K562 (cell line): ENCODE measurements around the gene SERTAD2.

ENCODE experiments used
- DNMT1 ChIP-seq: fragments of 450-650 bp; IDR thresholded peaks from 2 replicates; pipeline ENCODE4 v1.6.1; 2016; ENCODE audit warnings: antibody characterized with exemption, mild to moderate bottlenecking
- SMARCB1 ChIP-seq: IDR thresholded peaks from 2 replicates; pipeline ENCODE4 v1.6.1; 2011; ENCODE audit warnings: improper control_type of control experiment, low read depth; ENCODE audit not compliant: insufficient read length
- SP1 ChIP-seq: sonication (generic); formaldehyde crosslinking; IDR thresholded peaks from 2 replicates; pipeline ENCODE4 v1.8.1; 2022; ENCODE audit warnings: mild to moderate bottlenecking, missing genetic modification reagents
- SP2 ChIP-seq: IDR thresholded peaks from 2 replicates; pipeline ENCODE4 v1.6.1; 2011; ENCODE audit warnings: mild to moderate bottlenecking, low read depth, low read length, moderate library complexity; ENCODE audit not compliant: poor library complexity, severe bottlenecking; ENCODE audit errors: extremely low read depth
- ZNF644 ChIP-seq: fragments of 200-800 bp; sonication (Bioruptor generic); IDR thresholded peaks from 2 replicates; pipeline ENCODE4 v1.6.1; 2016; ENCODE audit warnings: low read depth, missing genetic modification characterization, missing compliant biosample characterization
- TF ChIP-seq, protein P1 (sequence below), 3 experiments: IDR thresholded peaks in 2 of 3; conservative IDR thresholded peaks in 1 of 3; 2 replicates each; pipeline ENCODE4 v1.5.1; 2011 to 2012; ENCODE audit warnings: low read length in 3 of 3, mild to moderate bottlenecking in 3 of 3, control low read depth in 2 of 3, improper control_type of control experiment in 1 of 3, inconsistent platforms in 1 of 3, low read depth in 1 of 3, mixed read lengths in 1 of 3, moderate library complexity in 1 of 3; ENCODE audit not compliant: insufficient read depth in 2 of 3
- TF ChIP-seq, protein P2 (sequence below): fragments of 250-450 bp; sonication (Bioruptor Pico); IDR thresholded peaks from 2 replicates; pipeline ENCODE4 v1.4.0; 2020; ENCODE audit warnings: mild to moderate bottlenecking

- TF ChIP-seq DNMT1 = no peak
- TF ChIP-seq, protein P1, sequence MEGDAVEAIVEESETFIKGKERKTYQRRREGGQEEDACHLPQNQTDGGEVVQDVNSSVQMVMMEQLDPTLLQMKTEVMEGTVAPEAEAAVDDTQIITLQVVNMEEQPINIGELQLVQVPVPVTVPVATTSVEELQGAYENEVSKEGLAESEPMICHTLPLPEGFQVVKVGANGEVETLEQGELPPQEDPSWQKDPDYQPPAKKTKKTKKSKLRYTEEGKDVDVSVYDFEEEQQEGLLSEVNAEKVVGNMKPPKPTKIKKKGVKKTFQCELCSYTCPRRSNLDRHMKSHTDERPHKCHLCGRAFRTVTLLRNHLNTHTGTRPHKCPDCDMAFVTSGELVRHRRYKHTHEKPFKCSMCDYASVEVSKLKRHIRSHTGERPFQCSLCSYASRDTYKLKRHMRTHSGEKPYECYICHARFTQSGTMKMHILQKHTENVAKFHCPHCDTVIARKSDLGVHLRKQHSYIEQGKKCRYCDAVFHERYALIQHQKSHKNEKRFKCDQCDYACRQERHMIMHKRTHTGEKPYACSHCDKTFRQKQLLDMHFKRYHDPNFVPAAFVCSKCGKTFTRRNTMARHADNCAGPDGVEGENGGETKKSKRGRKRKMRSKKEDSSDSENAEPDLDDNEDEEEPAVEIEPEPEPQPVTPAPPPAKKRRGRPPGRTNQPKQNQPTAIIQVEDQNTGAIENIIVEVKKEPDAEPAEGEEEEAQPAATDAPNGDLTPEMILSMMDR (IDR thresholded peaks at IDR 0.05 in 2 of 3, conservative IDR thresholded peaks at IDR 0.05 in 1 of 3; ENCODE audit: insufficient read depth in 2 of 3, low read depth in 1 of 3, low read length in 3 of 3) = peak in 2 of 3 experiments; percentile 55 to 69; a peak in 3 of 6 replicates
- TF ChIP-seq, protein P2, sequence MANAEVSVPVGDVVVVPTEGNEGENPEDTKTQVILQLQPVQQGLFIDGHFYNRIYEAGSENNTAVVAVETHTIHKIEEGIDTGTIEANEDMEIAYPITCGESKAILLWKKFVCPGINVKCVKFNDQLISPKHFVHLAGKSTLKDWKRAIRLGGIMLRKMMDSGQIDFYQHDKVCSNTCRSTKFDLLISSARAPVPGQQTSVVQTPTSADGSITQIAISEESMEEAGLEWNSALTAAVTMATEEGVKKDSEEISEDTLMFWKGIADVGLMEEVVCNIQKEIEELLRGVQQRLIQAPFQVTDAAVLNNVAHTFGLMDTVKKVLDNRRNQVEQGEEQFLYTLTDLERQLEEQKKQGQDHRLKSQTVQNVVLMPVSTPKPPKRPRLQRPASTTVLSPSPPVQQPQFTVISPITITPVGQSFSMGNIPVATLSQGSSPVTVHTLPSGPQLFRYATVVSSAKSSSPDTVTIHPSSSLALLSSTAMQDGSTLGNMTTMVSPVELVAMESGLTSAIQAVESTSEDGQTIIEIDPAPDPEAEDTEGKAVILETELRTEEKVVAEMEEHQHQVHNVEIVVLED = peak; percentile 29; the same call in 1 of the 2 replicates
- TF ChIP-seq SP2 = no peak
- no peak for TF ChIP-seq SMARCB1
- no peak for TF ChIP-seq SP1 (CRISPR knock-in tag)
- TF ChIP-seq ZNF644 (tag) = no peak
Observed at GRCh38 chr2:64609227-64609941, 44.3 kb downstream of the SERTAD2 start.
